ENCODE results near the gene P2RX7. TPM values are rescaled to one million over a fixed set of nuclear protein-coding genes. Genes with fewer than 3 reads are reported as not detected.

P2RX7 gene
- total and polyA plus RNA-seq, 2 donors (not counting 3 experiments of a cell fraction or from before 2014, with no cell fraction given), result 1.3 to 8.1 TPM

- DNase-seq (ENCODE audit: low read depth, low spot score), result no peak
- dilution Hi-C loops (cut with MboI; ENCODE audit: extremely low pct_ligation_motif_present, low sequenced_read_pairs), result no loop called here
- Histone ChIP-seq H3K79me2 (ENCODE audit: control insufficient read depth, insufficient read depth, low read length) (no peaks in the 10 kb centered on the region), H3K4me3 (replicated peaks in 1 of 3; ENCODE audit: insufficient read depth in 1 of 3, low read depth in 1 of 3, low read length in 3 of 3) (no peak overlapping the region), H3K4me2 (ENCODE audit: insufficient read depth, low read length) (no peak overlapping the region), H2AFZ (ENCODE audit: low read depth, low read length) (no peak overlapping the region), H3K27me3 (ENCODE audit: control insufficient read depth in 2 of 2, insufficient read depth in 2 of 2, low read length in 2 of 2) (no peaks in the 10 kb centered on the region), H3K4me1 (ENCODE audit: control insufficient read depth, extremely low read depth, insufficient read depth, low read length) (peaks cover 19% of the 10 kb centered on the region), H3K27ac (ENCODE audit: insufficient read depth, low read depth, low read length) (no peak overlapping the region), H3K36me3 (ENCODE audit: control insufficient read depth in 2 of 2, extremely low read depth in 1 of 2, insufficient read depth in 2 of 2, low read length in 2 of 2) (peaks cover 0 to 3% of the 10 kb centered on the region in 2 experiments), H3K9me3 (replicated peaks; ENCODE audit: control insufficient read depth, insufficient read depth, low read length) (no peaks in the 10 kb centered on the region), H4K20me1 (replicated peaks; ENCODE audit: control insufficient read depth, extremely low read depth, insufficient read depth, low read length) (no peaks in the 10 kb centered on the region), H3K9me1 (replicated peaks; ENCODE audit: control insufficient read depth, extremely low read depth, insufficient read depth, low read length) (no peaks in the 10 kb centered on the region), H3K9ac (replicated peaks; ENCODE audit: extremely low read depth, insufficient read depth, low read length) (no peak overlapping the region)
- CTCF ChIA-PET, result no interaction called here
- no TSS peak for BruUV-seq (replicated peaks)
- POLR2A ChIA-PET, result no interaction called here
- intact Hi-C loops (cut with micrococcal nuclease), result loop anchor here (5.0 kb wide), 1 partner anchor 151 kb away; no protein-coding TSS in a partner anchor
- FAIRE-seq, result no peak
- no peak for TF ChIP-seq POLR2AphosphoS5 (IDR thresholded peaks at IDR 0.05; ENCODE audit: insufficient read depth, low read depth, low read length)
- TF ChIP-seq MAX (IDR thresholded peaks at IDR 0.05; ENCODE audit: insufficient read depth, insufficient read length), result no peak
- no peak for TF ChIP-seq POLR2A (IDR thresholded peaks at IDR 0.05; ENCODE audit: low read depth, low read length)
Measured at GRCh38 chr12:121212875-121213274, 80.2 kb downstream of the P2RX7 start.

GRCh38 chr12:121214166-121214777 is 81.6 kb downstream of the P2RX7 start:
- Histone ChIP-seq H3K36me3 (ENCODE audit: control insufficient read depth in 2 of 2, extremely low read depth in 1 of 2, insufficient read depth in 2 of 2, low read length in 2 of 2) (peaks cover 0 to 3% of the 10 kb centered on the region in 2 experiments), H3K4me3 (replicated peaks in 1 of 3; ENCODE audit: insufficient read depth in 1 of 3, low read depth in 1 of 3, low read length in 3 of 3) (no peak overlapping the region), H3K9me3 (replicated peaks; ENCODE audit: control insufficient read depth, insufficient read depth, low read length) (no peaks in the 10 kb centered on the region), H3K27me3 (ENCODE audit: control insufficient read depth in 2 of 2, insufficient read depth in 2 of 2, low read length in 2 of 2) (no peaks in the 10 kb centered on the region), H3K79me2 (ENCODE audit: control insufficient read depth, insufficient read depth, low read length) (no peaks in the 10 kb centered on the region), H3K27ac (ENCODE audit: insufficient read depth, low read depth, low read length) (peak overlapping the region; percentile 72), H3K4me2 (ENCODE audit: insufficient read depth, low read length) (peak overlapping the region; percentile 24), H3K9ac (replicated peaks; ENCODE audit: extremely low read depth, insufficient read depth, low read length) (peak overlapping the region; percentile 4), H2AFZ (ENCODE audit: low read depth, low read length) (no peak overlapping the region), H4K20me1 (replicated peaks; ENCODE audit: control insufficient read depth, extremely low read depth, insufficient read depth, low read length) (no peaks in the 10 kb centered on the region), H3K4me1 (ENCODE audit: control insufficient read depth, extremely low read depth, insufficient read depth, low read length) (peaks cover 19% of the 10 kb centered on the region), H3K9me1 (replicated peaks; ENCODE audit: control insufficient read depth, extremely low read depth, insufficient read depth, low read length) (no peaks in the 10 kb centered on the region)
- dilution Hi-C loops (cut with MboI; ENCODE audit: extremely low pct_ligation_motif_present, low sequenced_read_pairs), result no loop called here
- FAIRE-seq, result peak; percentile 73
- POLR2A ChIA-PET, result no interaction called here
- TF ChIP-seq, protein P1, sequence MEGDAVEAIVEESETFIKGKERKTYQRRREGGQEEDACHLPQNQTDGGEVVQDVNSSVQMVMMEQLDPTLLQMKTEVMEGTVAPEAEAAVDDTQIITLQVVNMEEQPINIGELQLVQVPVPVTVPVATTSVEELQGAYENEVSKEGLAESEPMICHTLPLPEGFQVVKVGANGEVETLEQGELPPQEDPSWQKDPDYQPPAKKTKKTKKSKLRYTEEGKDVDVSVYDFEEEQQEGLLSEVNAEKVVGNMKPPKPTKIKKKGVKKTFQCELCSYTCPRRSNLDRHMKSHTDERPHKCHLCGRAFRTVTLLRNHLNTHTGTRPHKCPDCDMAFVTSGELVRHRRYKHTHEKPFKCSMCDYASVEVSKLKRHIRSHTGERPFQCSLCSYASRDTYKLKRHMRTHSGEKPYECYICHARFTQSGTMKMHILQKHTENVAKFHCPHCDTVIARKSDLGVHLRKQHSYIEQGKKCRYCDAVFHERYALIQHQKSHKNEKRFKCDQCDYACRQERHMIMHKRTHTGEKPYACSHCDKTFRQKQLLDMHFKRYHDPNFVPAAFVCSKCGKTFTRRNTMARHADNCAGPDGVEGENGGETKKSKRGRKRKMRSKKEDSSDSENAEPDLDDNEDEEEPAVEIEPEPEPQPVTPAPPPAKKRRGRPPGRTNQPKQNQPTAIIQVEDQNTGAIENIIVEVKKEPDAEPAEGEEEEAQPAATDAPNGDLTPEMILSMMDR (IDR thresholded peaks at IDR 0.05; ENCODE audit: extremely low read depth in 1 of 2, insufficient read depth in 1 of 2, low read depth in 1 of 2, low read length in 2 of 2), result no peak
- TF ChIP-seq POLR2AphosphoS5 (IDR thresholded peaks at IDR 0.05; ENCODE audit: insufficient read depth, low read depth, low read length) (no peak), EZH2 (IDR thresholded peaks at IDR 0.05; ENCODE audit: borderline replicate concordance, low read depth, low read length, severe bottlenecking) (no peak), MYC (IDR thresholded peaks at IDR 0.05; ENCODE audit: low read depth, low read length) (no peak), MAX (IDR thresholded peaks at IDR 0.05; ENCODE audit: insufficient read depth, insufficient read length) (no peak), JUN (IDR thresholded peaks at IDR 0.05; ENCODE audit: borderline replicate concordance, insufficient read depth, insufficient read length, low read depth) (no peak), GATA2 (IDR thresholded peaks at IDR 0.05; ENCODE audit: insufficient read depth, insufficient read length, low read depth, low read length) (no peak), POLR2A (IDR thresholded peaks at IDR 0.05; ENCODE audit: low read depth, low read length) (no peak), FOS (IDR thresholded peaks at IDR 0.05; ENCODE audit: borderline replicate concordance, insufficient read depth, low read length) (no peak)
- BruUV-seq (replicated peaks), result no TSS peak
- intact Hi-C loops (cut with micrococcal nuclease), result loop anchor here (5.0 kb wide), 1 partner anchor 152 kb away; no protein-coding TSS in a partner anchor
- CTCF ChIA-PET, result interaction anchor here (1.2 to 1.7 kb wide), 3 partner anchors 16 to 154 kb away, joined by 4 to 6 read pairs (median 5); no protein-coding TSS in a partner anchor
- peak; percentile 29 for DNase-seq (ENCODE audit: low read depth, low spot score)

Measured in endothelial cell of umbilical vein (primary cell).